G401.6 (cell line): ENCODE results near the gene HIVEP2.

Experiments
- FAIRE-seq: peaks from 2 replicates; lab custom pipeline; 2012; peaks lifted over from hg19 to GRCh38; lab: Jason Lieb, UNC

HIVEP2 gene

GRCh38 chr6:142892254-142893021 is 52.5 kb downstream of the HIVEP2 start:
- FAIRE-seq: no peak

- no peak for FAIRE-seq
Observed at GRCh38 chr6:142891454-142891853, 53.5 kb downstream of the HIVEP2 start.

- FAIRE-seq: no peak
Observed at GRCh38 chr6:142888456-142888855, 56.5 kb downstream of the HIVEP2 start.

GRCh38 chr6:142887517-142887916 is 57.5 kb downstream of the HIVEP2 start:
- no peak for FAIRE-seq

GRCh38 chr6:142886431-142887170 is 58.4 kb downstream of the HIVEP2 start:
- peak; percentile 96 for FAIRE-seq

GRCh38 chr6:142885182-142885867 is 59.7 kb downstream of the HIVEP2 start:
- peak; percentile 98 for FAIRE-seq

- peak; percentile 52 for FAIRE-seq
Observed at GRCh38 chr6:142884214-142885035, 60.6 kb downstream of the HIVEP2 start.

- no peak for FAIRE-seq
Observed at GRCh38 chr6:142883011-142883410, 62.0 kb downstream of the HIVEP2 start.

GRCh38 chr6:142881761-142882160 is 63.2 kb downstream of the HIVEP2 start:
- FAIRE-seq: no peak

- no peak for FAIRE-seq
Observed at GRCh38 chr6:142881290-142881689, 63.7 kb downstream of the HIVEP2 start.

- no peak for FAIRE-seq
Observed at GRCh38 chr6:142880201-142880600, 64.8 kb downstream of the HIVEP2 start.

GRCh38 chr6:142879527-142879926 is 65.4 kb downstream of the HIVEP2 start:
- no peak for FAIRE-seq

- FAIRE-seq: no peak
Observed at GRCh38 chr6:142879076-142879475, 65.9 kb downstream of the HIVEP2 start.

- FAIRE-seq: no peak
Observed at GRCh38 chr6:142878407-142878806, 66.6 kb downstream of the HIVEP2 start.

GRCh38 chr6:142874676-142875075 is 70.3 kb downstream of the HIVEP2 start:
- FAIRE-seq: no peak

- no peak for FAIRE-seq
Observed at GRCh38 chr6:142872376-142872775, 72.6 kb downstream of the HIVEP2 start.

GRCh38 chr6:142871910-142872331 is 73.1 kb downstream of the HIVEP2 start:
- FAIRE-seq: no peak

- FAIRE-seq: no peak
Observed at GRCh38 chr6:142870787-142871415, 74.1 kb downstream of the HIVEP2 start.

GRCh38 chr6:142868917-142869316 is 76.1 kb downstream of the HIVEP2 start:
- no peak for FAIRE-seq

- peak; percentile 3 for FAIRE-seq
Observed at GRCh38 chr6:142867988-142868812, 76.8 kb downstream of the HIVEP2 start.

- no peak for FAIRE-seq
Observed at GRCh38 chr6:142867355-142867801, 77.6 kb downstream of the HIVEP2 start.
